Esophagus squamous epithelium (tissue), 4 donors: Measurements from ENCODE around the gene PIK3R2.

Experiments used
- POLR2A ChIP-seq, 4 donors: fragments of 450-650 bp; IDR thresholded peaks; one replicate each; pipeline ENCODE4 v1.6.1; 2017; ENCODE audit warnings: antibody characterized with exemption in 4 of 4, mild to moderate bottlenecking in 4 of 4, moderate library complexity in 3 of 4
- TF ChIP-seq, protein P1 (sequence below), 6 experiments: fragments of 450-650 bp in 4 of 6; fragments of 200-600 bp in 2 of 6; sonication (generic) in 2 of 6; IDR thresholded peaks; one replicate each; pipeline ENCODE4 v1.5.1; 2016 to 2019; ENCODE audit warnings: antibody characterized with exemption in 6 of 6, mild to moderate bottlenecking in 4 of 6, moderate library complexity in 4 of 6

DNA sequence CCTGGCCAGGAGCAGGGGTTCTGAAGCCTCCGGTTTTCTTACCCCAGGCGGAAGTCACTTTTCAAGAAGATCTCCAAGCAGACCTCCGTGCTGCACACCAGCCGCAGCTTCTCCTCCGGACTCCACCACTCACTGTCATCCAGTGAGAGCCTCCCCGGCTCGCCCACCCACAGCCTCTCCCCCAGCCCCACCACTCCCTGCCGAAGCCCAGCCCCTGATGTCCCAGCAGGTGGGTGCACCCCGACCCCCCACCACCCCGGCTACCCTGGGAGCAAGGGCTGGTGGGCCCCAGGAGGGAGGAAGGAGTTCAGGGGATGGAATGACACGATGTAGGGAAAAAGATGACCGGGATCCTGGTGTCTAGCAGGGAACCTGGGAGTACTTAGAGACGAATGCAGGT is 5.6 kb upstream of the PIK3R2 start:
- TF ChIP-seq, protein P1, sequence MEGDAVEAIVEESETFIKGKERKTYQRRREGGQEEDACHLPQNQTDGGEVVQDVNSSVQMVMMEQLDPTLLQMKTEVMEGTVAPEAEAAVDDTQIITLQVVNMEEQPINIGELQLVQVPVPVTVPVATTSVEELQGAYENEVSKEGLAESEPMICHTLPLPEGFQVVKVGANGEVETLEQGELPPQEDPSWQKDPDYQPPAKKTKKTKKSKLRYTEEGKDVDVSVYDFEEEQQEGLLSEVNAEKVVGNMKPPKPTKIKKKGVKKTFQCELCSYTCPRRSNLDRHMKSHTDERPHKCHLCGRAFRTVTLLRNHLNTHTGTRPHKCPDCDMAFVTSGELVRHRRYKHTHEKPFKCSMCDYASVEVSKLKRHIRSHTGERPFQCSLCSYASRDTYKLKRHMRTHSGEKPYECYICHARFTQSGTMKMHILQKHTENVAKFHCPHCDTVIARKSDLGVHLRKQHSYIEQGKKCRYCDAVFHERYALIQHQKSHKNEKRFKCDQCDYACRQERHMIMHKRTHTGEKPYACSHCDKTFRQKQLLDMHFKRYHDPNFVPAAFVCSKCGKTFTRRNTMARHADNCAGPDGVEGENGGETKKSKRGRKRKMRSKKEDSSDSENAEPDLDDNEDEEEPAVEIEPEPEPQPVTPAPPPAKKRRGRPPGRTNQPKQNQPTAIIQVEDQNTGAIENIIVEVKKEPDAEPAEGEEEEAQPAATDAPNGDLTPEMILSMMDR (IDR thresholded peaks at IDR 0.05): no peak
- TF ChIP-seq POLR2A (IDR thresholded peaks at IDR 0.05): no peak
